ENCODE data around the gene COL4A2.

Gene COL4A2

GRCh38 chr13:110435331-110435730, 128.2 kb downstream of the COL4A2 start:
- DNase-seq (ENCODE audit: extremely low spot score): no peak
- POLR2A ChIA-PET: no interaction called here
- CTCF ChIA-PET: no interaction called here
- TF ChIP-seq TARDBP (IDR thresholded peaks at IDR 0.05): no peak
- no peak for TF ChIP-seq L3MBTL2 (conservative IDR thresholded peaks at IDR 0.05)
- TF ChIP-seq SP1 (IDR thresholded peaks at IDR 0.05): no peak
- no peak for TF ChIP-seq HDGF (IDR thresholded peaks at IDR 0.05; ENCODE audit: borderline replicate concordance)
- no peak for TF ChIP-seq ZNF384 (IDR thresholded peaks at IDR 0.05)

- no peak for DNase-seq (ENCODE audit: extremely low spot score)
- ChIA-PET POLR2A (no interaction called here), CTCF (no interaction called here)
- TF ChIP-seq FOXA1 (IDR thresholded peaks at IDR 0.05) (no peak), PKNOX1 (IDR thresholded peaks at IDR 0.05) (no peak), CTBP1 (IDR thresholded peaks at IDR 0.05; ENCODE audit: borderline replicate concordance) (no peak), ELF4 (IDR thresholded peaks at IDR 0.05) (no peak), BHLHE40 (IDR thresholded peaks at IDR 0.05; ENCODE audit: borderline replicate concordance) (no peak), NFRKB (IDR thresholded peaks at IDR 0.05) (no peak), TARDBP (IDR thresholded peaks at IDR 0.05) (no peak), LEF1 (IDR thresholded peaks at IDR 0.05; ENCODE audit: borderline replicate concordance) (no peak), ARNT (IDR thresholded peaks at IDR 0.05) (no peak), HDGF (IDR thresholded peaks at IDR 0.05; ENCODE audit: borderline replicate concordance) (no peak)
Measured at GRCh38 chr13:110436276-110436675, 129.2 kb downstream of the COL4A2 start.

- ChIA-PET POLR2A (no interaction called here), CTCF (no interaction called here)
- no peak for DNase-seq (ENCODE audit: extremely low spot score)
- TF ChIP-seq HDGF (IDR thresholded peaks at IDR 0.05; ENCODE audit: borderline replicate concordance) (no peak), ZNF384 (IDR thresholded peaks at IDR 0.05) (no peak), CTBP1 (IDR thresholded peaks at IDR 0.05; ENCODE audit: borderline replicate concordance) (no peak), LEF1 (IDR thresholded peaks at IDR 0.05; ENCODE audit: borderline replicate concordance) (no peak), PKNOX1 (IDR thresholded peaks at IDR 0.05) (no peak), SP1 (IDR thresholded peaks at IDR 0.05) (no peak), FOXA1 (IDR thresholded peaks at IDR 0.05) (no peak), L3MBTL2 (conservative IDR thresholded peaks at IDR 0.05) (no peak)
Measured at GRCh38 chr13:110436786-110437370, 129.8 kb downstream of the COL4A2 start.

- CTCF ChIA-PET: no interaction called here
- DNase-seq (ENCODE audit: extremely low spot score): no peak
- no peak for TF ChIP-seq BHLHE40 (IDR thresholded peaks at IDR 0.05; ENCODE audit: borderline replicate concordance)
- TF ChIP-seq CTBP1 (IDR thresholded peaks at IDR 0.05; ENCODE audit: borderline replicate concordance): no peak
- TF ChIP-seq FOXK2 (IDR thresholded peaks at IDR 0.05): no peak
- no peak for TF ChIP-seq HDGF (IDR thresholded peaks at IDR 0.05; ENCODE audit: borderline replicate concordance)
- no peak for TF ChIP-seq PKNOX1 (IDR thresholded peaks at IDR 0.05)
- TF ChIP-seq ARNT (IDR thresholded peaks at IDR 0.05): no peak
- no peak for TF ChIP-seq TARDBP (IDR thresholded peaks at IDR 0.05)
- no peak for TF ChIP-seq LEF1 (IDR thresholded peaks at IDR 0.05; ENCODE audit: borderline replicate concordance)
- TF ChIP-seq L3MBTL2 (conservative IDR thresholded peaks at IDR 0.05): no peak
- TF ChIP-seq ZNF384 (IDR thresholded peaks at IDR 0.05): no peak
- no peak for TF ChIP-seq SUZ12 (IDR thresholded peaks at IDR 0.05)
- TF ChIP-seq SP1 (IDR thresholded peaks at IDR 0.05): no peak
- TF ChIP-seq NFRKB (IDR thresholded peaks at IDR 0.05): no peak
- no peak for TF ChIP-seq FOXM1 (IDR thresholded peaks at IDR 0.05; ENCODE audit: borderline replicate concordance)
- TF ChIP-seq ELF4 (IDR thresholded peaks at IDR 0.05): no peak
- no peak for TF ChIP-seq FOXA1 (IDR thresholded peaks at IDR 0.05)
- POLR2A ChIA-PET: no interaction called here
Measured at GRCh38 chr13:110438211-110438610, 131.1 kb downstream of the COL4A2 start.

GRCh38 chr13:110438776-110439175, 131.7 kb downstream of the COL4A2 start:
- no peak for TF ChIP-seq BHLHE40 (IDR thresholded peaks at IDR 0.05; ENCODE audit: borderline replicate concordance)
- TF ChIP-seq TARDBP (IDR thresholded peaks at IDR 0.05): no peak
- no peak for TF ChIP-seq ELF4 (IDR thresholded peaks at IDR 0.05)
- no peak for TF ChIP-seq LEF1 (IDR thresholded peaks at IDR 0.05; ENCODE audit: borderline replicate concordance)
- POLR2A ChIA-PET: no interaction called here
- no peak for DNase-seq (ENCODE audit: extremely low spot score)
- CTCF ChIA-PET: no interaction called here

- no peak for DNase-seq (ENCODE audit: extremely low spot score)
- ChIA-PET CTCF (no interaction called here), POLR2A (no interaction called here)
- no peak for TF ChIP-seq FOXK2 (IDR thresholded peaks at IDR 0.05)
- no peak for TF ChIP-seq BHLHE40 (IDR thresholded peaks at IDR 0.05; ENCODE audit: borderline replicate concordance)
- TF ChIP-seq ARNT (IDR thresholded peaks at IDR 0.05): no peak
Measured at GRCh38 chr13:110440946-110441731, 134.1 kb downstream of the COL4A2 start.
